Mesendoderm (in vitro differentiated cells): Measurements from ENCODE around the gene NSG2.
"Not testable (repeated sequence)": the region's sequence is repeated elsewhere in the genome, so short reads cannot be mapped to it uniquely, and the experiment has no call there.

Experiments used
- DNase-seq: peaks from one replicate; pipeline ENCODE4 v3.0.0; 2013
- H2AK5ac ChIP-seq: 2 replicates; pipeline ENCODE4 v1.6.1; 2013; ENCODE audit warnings: low read length, inconsistent platforms
- H2BK120ac ChIP-seq: 2 replicates; pipeline ENCODE4 v1.6.1; 2013; ENCODE audit warnings: low read depth, mild to moderate bottlenecking, low read length, moderate library complexity, mixed read lengths
- H2BK15ac ChIP-seq: replicated peaks from 2 replicates; pipeline ENCODE4 v1.6.1; 2013; ENCODE audit warnings: low read depth, mild to moderate bottlenecking, moderate library complexity
- H2BK5ac ChIP-seq: 2 replicates; pipeline ENCODE4 v1.6.1; 2013; ENCODE audit warnings: low read length, inconsistent platforms
- H3K18ac ChIP-seq: 2 replicates; pipeline ENCODE4 v1.6.1; 2013; ENCODE audit warnings: mild to moderate bottlenecking, low read length, mixed read lengths
- H3K23ac ChIP-seq: one replicate; pipeline ENCODE4 v1.6.1; 2013; ENCODE audit warnings: low read length
- H3K27ac ChIP-seq: 2 replicates; pipeline ENCODE4 v1.5.1; 2013; ENCODE audit warnings: low read depth, mild to moderate bottlenecking, inconsistent platforms, low read length, moderate library complexity
- H3K27me3 ChIP-seq: 2 replicates; pipeline ENCODE4 v1.6.1; 2013; ENCODE audit warnings: low read length, control low read depth, mild to moderate bottlenecking, inconsistent platforms; ENCODE audit not compliant: insufficient read depth, poor library complexity
- H3K36me3 ChIP-seq: 2 replicates; pipeline ENCODE4 v1.6.1; 2013; ENCODE audit warnings: low read length, inconsistent platforms; ENCODE audit not compliant: control insufficient read depth, insufficient read depth
- H3K4ac ChIP-seq: one replicate; pipeline ENCODE4 v1.6.1; 2013; ENCODE audit warnings: low read depth, mild to moderate bottlenecking, low read length, moderate library complexity
- H3K4me1 ChIP-seq: 2 replicates; pipeline ENCODE4 v1.6.1; 2013; ENCODE audit warnings: low read depth, low read length, inconsistent platforms; ENCODE audit not compliant: control insufficient read depth
- H3K4me2 ChIP-seq: 2 replicates; pipeline ENCODE4 v1.6.1; 2013; ENCODE audit warnings: low read length
- H3K4me3 ChIP-seq: 2 replicates; pipeline ENCODE4 v1.5.1; 2013; ENCODE audit warnings: mild to moderate bottlenecking, low read length
- H3K56ac ChIP-seq: one replicate; pipeline ENCODE4 v1.6.1; 2013; ENCODE audit warnings: low read length
- H3K79me1 ChIP-seq: 2 replicates; pipeline ENCODE4 v1.6.1; 2013; ENCODE audit warnings: low read length, inconsistent platforms
- H3K79me2 ChIP-seq: 2 replicates; pipeline ENCODE4 v1.6.1; 2013; ENCODE audit warnings: mild to moderate bottlenecking, low read length; ENCODE audit not compliant: control insufficient read depth, insufficient read depth
- H3K9ac ChIP-seq: 2 replicates; pipeline ENCODE4 v1.6.1; 2013; ENCODE audit warnings: low read length, inconsistent platforms
- H4K5ac ChIP-seq: one replicate; pipeline ENCODE4 v1.6.1; 2013; ENCODE audit warnings: low read length
- H4K8ac ChIP-seq: one replicate; pipeline ENCODE4 v1.6.1; 2013; ENCODE audit warnings: low read depth, mild to moderate bottlenecking, control low read depth, low read length, moderate library complexity
- WGBS: extraction: QIAGEN DNeasy Blood & Tissue Kit; methylation state at CpG from one replicate; pipeline ENCODE4 v1.1.7; 2013; ENCODE audit warnings: low lambda C conversion rate, missing lambda C conversion rate; ENCODE audit not compliant: insufficient coverage; ENCODE audit errors: extremely low coverage; 5-methylcytosine and 5-hydroxymethylcytosine counted together

The NSG2 gene

DNA sequence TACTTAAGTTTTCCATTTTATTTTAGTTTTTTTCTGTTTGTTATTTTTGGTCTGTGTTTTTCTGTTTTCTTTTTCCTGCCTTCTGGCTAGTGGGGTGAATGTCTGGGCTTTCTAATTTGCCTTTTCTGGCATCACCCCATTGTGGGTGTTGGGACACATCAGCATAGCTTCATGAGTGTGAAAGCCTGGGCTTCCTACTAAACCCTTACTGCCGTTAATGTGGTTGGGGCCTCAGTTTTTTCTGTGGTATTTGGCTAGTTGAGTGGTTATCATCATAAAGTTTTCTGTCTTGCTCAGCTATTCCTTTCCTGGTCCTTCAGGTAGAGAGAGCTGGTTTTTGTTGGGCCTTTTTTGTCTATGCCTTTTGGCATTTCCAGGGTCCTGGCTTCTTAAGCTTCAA, 35.1 kb upstream of the NSG2 start:
- H3K79me1 ChIP-seq, result no peaks in the 10 kb centered on the region
- H3K79me2 ChIP-seq, result no peaks in the 10 kb centered on the region
- H3K18ac ChIP-seq, result no peak overlapping the region
- H3K4me2 ChIP-seq, result no peak overlapping the region
- H2BK120ac ChIP-seq, result no peak overlapping the region
- H3K36me3 ChIP-seq, result no peaks in the 10 kb centered on the region
- H3K4ac ChIP-seq, result no peak overlapping the region
- no peak overlapping the region for H2BK15ac ChIP-seq
- DNase-seq, result no peak
- no peak overlapping the region for H3K56ac ChIP-seq
- H3K4me1 ChIP-seq, result no peaks in the 10 kb centered on the region
- no CpG with 5 or more reads among the region's 1 CpG for WGBS
- H2BK5ac ChIP-seq, result no peak overlapping the region
- no peaks in the 10 kb centered on the region for H3K27me3 ChIP-seq
- H2AK5ac ChIP-seq, result no peak overlapping the region
- H3K27ac ChIP-seq, result no peak overlapping the region
- no peak overlapping the region for H3K23ac ChIP-seq
- no peak overlapping the region for H3K9ac ChIP-seq
- H3K4me3 ChIP-seq, result no peak overlapping the region
- H4K8ac ChIP-seq, result no peak overlapping the region
- H4K5ac ChIP-seq, result no peak overlapping the region

DNA sequence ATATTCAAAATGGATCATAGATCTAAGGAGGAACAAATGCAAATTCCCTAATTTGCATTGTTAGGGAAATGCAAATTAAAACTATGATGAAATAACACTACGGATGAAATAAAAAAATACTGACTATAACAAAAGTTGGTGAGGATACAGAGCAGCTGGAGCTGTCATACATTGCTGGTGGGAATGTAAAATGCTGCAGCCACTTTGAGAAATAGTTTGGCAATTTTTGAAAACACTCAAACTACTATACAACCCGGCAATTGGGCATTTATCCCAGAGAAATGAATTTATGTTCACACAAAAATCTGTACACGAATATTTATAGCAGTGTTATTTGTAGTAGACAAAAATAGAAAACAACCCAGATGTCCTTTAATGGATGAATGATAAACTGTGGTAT, 34.1 kb upstream of the NSG2 start:
- Histone ChIP-seq H3K56ac (no peak overlapping the region), H2BK120ac (no peak overlapping the region), H3K36me3 (no peaks in the 10 kb centered on the region), H3K27ac (no peak overlapping the region), H3K9ac (no peak overlapping the region), H3K79me1 (no peaks in the 10 kb centered on the region), H3K23ac (no peak overlapping the region), H3K27me3 (no peaks in the 10 kb centered on the region), H3K4me3 (no peak overlapping the region), H2BK15ac (no peak overlapping the region), H4K5ac (no peak overlapping the region), H3K4me1 (no peaks in the 10 kb centered on the region), H2BK5ac (no peak overlapping the region), H3K4ac (no peak overlapping the region), H3K18ac (no peak overlapping the region), H3K79me2 (no peaks in the 10 kb centered on the region), H4K8ac (no peak overlapping the region), H2AK5ac (no peak overlapping the region), H3K4me2 (no peak overlapping the region)
- no peak for DNase-seq
- no CpG with 5 or more reads among the region's 3 CpGs for WGBS

DNA sequence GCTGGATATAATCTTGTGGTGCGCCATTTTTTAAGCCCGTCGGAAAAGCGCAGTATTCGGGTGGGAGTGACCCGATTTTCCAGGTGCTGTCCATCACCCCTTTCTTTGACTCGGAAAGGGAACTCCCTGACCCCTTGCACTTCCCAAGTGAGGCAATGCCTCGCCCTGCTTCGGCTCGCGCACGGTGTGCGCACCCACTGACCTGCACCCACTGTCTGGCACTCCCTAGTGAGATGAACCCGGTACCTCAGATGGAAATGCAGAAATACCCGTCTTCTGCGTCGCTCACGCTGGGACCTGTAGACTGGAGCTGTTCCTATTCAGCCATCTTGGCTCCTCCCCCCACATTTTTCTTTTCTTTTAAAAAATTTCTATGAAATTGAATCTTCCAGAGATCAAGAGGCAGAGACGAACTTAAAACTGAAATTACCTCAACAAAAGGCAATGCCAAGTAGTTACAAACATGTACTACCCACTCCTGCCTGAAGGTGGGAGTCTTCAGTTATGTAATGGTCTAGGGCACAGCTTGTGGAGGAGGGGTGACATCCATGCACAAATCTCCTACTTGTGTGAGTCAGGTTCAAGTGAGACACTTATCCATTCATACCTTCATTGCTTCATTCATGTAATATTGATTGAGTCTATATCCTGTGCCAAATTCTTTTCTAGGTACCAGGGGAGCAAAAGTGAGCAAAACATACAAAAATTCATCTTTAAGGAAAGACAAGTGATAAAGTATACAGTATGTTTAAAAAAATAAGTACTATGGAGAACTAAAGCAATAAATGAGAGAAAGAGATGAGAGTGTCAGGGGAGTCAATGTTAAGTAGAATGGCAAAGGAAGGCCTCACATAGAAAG, 25.2 kb upstream of the NSG2 start:
- H3K56ac ChIP-seq, H3K4me1 ChIP-seq, H3K79me2 ChIP-seq, H2BK5ac ChIP-seq, H3K9ac ChIP-seq, H3K27me3 ChIP-seq, H3K4ac ChIP-seq, H3K36me3 ChIP-seq, H3K4me3 ChIP-seq, H2AK5ac ChIP-seq, H2BK120ac ChIP-seq, H3K79me1 ChIP-seq, H3K27ac ChIP-seq, H2BK15ac ChIP-seq, H4K8ac ChIP-seq, H3K18ac ChIP-seq, H3K4me2 ChIP-seq, H3K23ac ChIP-seq, H4K5ac ChIP-seq: not testable (repeated sequence)
- no CpG with 5 or more reads among the region's 19 CpGs for WGBS
- peak; percentile 83 for DNase-seq

DNA sequence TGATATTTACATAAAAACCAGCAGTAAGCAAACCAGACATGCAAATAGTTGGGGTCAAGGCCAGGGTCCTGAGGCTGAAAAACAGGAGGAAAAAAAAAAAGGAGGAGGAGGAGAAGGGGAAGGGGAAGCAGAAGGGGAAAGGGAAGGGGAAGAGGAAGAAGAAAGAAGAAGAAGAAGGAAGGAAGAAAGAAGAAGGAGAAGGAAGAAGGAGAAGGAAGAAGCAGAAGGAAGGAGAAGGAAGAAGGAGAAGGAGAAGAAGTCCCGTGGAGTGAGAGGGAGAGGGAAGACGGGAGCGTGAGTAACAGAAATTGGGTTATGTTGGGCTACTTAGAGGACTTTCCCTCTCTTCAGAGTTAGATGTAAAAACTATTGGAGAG, 24.6 kb upstream of the NSG2 start:
- H2BK15ac ChIP-seq, result no peak overlapping the region
- H3K27me3 ChIP-seq, result no peaks in the 10 kb centered on the region
- H3K79me1 ChIP-seq, result no peaks in the 10 kb centered on the region
- H3K36me3 ChIP-seq, result no peaks in the 10 kb centered on the region
- no peak overlapping the region for H3K9ac ChIP-seq
- H4K8ac ChIP-seq, result no peak overlapping the region
- H3K23ac ChIP-seq, result no peak overlapping the region
- H4K5ac ChIP-seq, result no peak overlapping the region
- no peak overlapping the region for H2AK5ac ChIP-seq
- no peak overlapping the region for H3K18ac ChIP-seq
- no peak overlapping the region for H2BK5ac ChIP-seq
- no peak overlapping the region for H2BK120ac ChIP-seq
- H3K56ac ChIP-seq, result no peak overlapping the region
- H3K4me1 ChIP-seq, result no peaks in the 10 kb centered on the region
- no peak overlapping the region for H3K27ac ChIP-seq
- no peak overlapping the region for H3K4me3 ChIP-seq
- no peak overlapping the region for H3K4ac ChIP-seq
- no peak overlapping the region for H3K4me2 ChIP-seq
- H3K79me2 ChIP-seq, result no peaks in the 10 kb centered on the region
- DNase-seq, result no peak
- WGBS, result no CpG with 5 or more reads among the region's 3 CpGs

DNA sequence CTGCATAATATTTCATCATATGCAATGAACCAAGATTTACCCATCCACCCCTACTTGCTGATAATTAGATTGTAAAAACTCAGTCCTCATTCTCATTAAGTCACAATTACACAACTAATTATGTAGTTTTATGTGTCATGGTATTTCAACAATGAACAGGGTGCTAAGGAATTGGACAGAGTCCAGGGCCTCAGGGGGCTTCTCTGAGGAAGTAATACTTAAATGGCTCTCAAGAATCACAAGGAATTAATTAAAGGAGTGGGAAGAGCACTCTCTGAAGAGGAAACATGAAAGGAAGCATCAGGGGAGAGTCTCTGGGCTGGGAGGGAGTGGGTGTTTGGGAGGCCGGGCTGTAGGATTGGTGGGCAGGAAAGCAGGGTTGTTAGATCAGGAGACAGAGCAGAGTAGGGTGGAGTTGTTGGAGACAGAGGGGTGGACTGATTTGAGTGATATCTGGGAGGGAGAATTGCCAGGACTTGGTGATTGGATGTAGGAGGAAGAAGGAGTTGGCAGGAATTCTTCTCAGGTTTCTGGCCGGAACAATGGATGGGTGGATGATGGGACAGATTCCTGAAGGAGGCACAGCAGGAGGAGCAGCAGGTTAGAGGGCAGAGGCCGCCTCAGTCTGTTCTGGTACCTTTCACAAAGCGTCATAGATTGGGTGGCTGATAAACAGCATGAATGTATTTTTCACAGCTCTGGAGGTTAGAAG, 23.0 kb upstream of the NSG2 start:
- no peak overlapping the region for H2BK15ac ChIP-seq
- DNase-seq, result peak; percentile 92
- no peak overlapping the region for H3K4me3 ChIP-seq

More for the DNA sequence above, 23.0 kb upstream of the NSG2 start:
- H3K27me3 ChIP-seq, result no peaks in the 10 kb centered on the region
- H3K4me2 ChIP-seq, result no peak overlapping the region
- H3K79me1 ChIP-seq, result no peaks in the 10 kb centered on the region
- H3K9ac ChIP-seq, result no peak overlapping the region
- no peaks in the 10 kb centered on the region for H3K36me3 ChIP-seq
- no peak overlapping the region for H3K18ac ChIP-seq
- H4K5ac ChIP-seq, result no peak overlapping the region
- no peak overlapping the region for H3K4ac ChIP-seq
- no CpG with 5 or more reads among the region's 4 CpGs for WGBS
- no peak overlapping the region for H3K27ac ChIP-seq
- H3K4me1 ChIP-seq, result no peaks in the 10 kb centered on the region
- no peak overlapping the region for H2BK120ac ChIP-seq
- H3K79me2 ChIP-seq, result no peaks in the 10 kb centered on the region
- H4K8ac ChIP-seq, result no peak overlapping the region
- no peak overlapping the region for H2BK5ac ChIP-seq
- H3K23ac ChIP-seq, result no peak overlapping the region
- no peak overlapping the region for H2AK5ac ChIP-seq
- no peak overlapping the region for H3K56ac ChIP-seq
